NCI-H345 treated with DMSO at 0.1 percent for 48 hours (cell line): Measurements from ENCODE around the gene PRTN3.

Experiments
- DNase-seq: peaks from one replicate; lab custom pipeline; 2025; ENCODE audit not compliant: unreplicated experiment; lab: John Stamatoyannopoulos, UW

PRTN3 gene

GRCh38 chr19:896999-897398 is 56.2 kb downstream of the PRTN3 start:
- DNase-seq, result no peak

GRCh38 chr19:897442-898039 is 56.7 kb downstream of the PRTN3 start:
- no peak for DNase-seq
